ENCODE results near the gene PLD4.

Gene PLD4

GRCh38 chr14:104929268-104930230 lies 4.9 kb downstream of the PLD4 start:
- no peak for DNase-seq

GRCh38 chr14:104930526-104931303 lies 6.0 kb downstream of the PLD4 start:
- DNase-seq: no peak

- no peak for DNase-seq
Observed at GRCh38 chr14:104931304-104931770, 6.7 kb downstream of the PLD4 start.

GRCh38 chr14:104931771-104932675 lies 7.3 kb downstream of the PLD4 start:
- no peak for DNase-seq

- DNase-seq: peak; percentile 83
Observed at GRCh38 chr14:104932676-104933631, 8.3 kb downstream of the PLD4 start.

GRCh38 chr14:104933746-104934733 lies 9.4 kb downstream of the PLD4 start:
- peak; percentile 4 for DNase-seq

GRCh38 chr14:104935026-104935650 lies 10.5 kb downstream of the PLD4 start:
- DNase-seq: no peak

GRCh38 chr14:104935955-104936354 lies 11.3 kb downstream of the PLD4 start:
- no peak for DNase-seq

GRCh38 chr14:104936361-104937155 lies 11.9 kb downstream of the PLD4 start:
- no peak for DNase-seq

GRCh38 chr14:104937161-104937560 lies 12.5 kb downstream of the PLD4 start:
- DNase-seq: no peak

GRCh38 chr14:104937694-104938365 lies 13.2 kb downstream of the PLD4 start:
- DNase-seq: no peak

GRCh38 chr14:104938436-104938835 lies 13.8 kb downstream of the PLD4 start:
- no peak for DNase-seq

- DNase-seq: no peak
Observed at GRCh38 chr14:104938960-104939359, 14.3 kb downstream of the PLD4 start.

- DNase-seq: no peak
Observed at GRCh38 chr14:104939666-104940410, 15.2 kb downstream of the PLD4 start.

- DNase-seq: no peak
Observed at GRCh38 chr14:104940526-104941150, 16.0 kb downstream of the PLD4 start.

- DNase-seq: no peak
Observed at GRCh38 chr14:104941508-104942365, 17.1 kb downstream of the PLD4 start.

Measured in CD4-positive, alpha-beta T cell treated with Interleukin-17A for 1 hour (primary cell).